Ovary (tissue), 3 donors: ENCODE measurements around the gene P2RY14.

ENCODE experiments used
- POLR2A ChIP-seq: fragments of 450-650 bp; IDR thresholded peaks from one replicate; pipeline ENCODE4 v1.6.1; 2017; ENCODE audit warnings: antibody characterized with exemption, mild to moderate bottlenecking, moderate library complexity
- TF ChIP-seq, protein P1 (sequence below), 3 donors: fragments of 450-650 bp in 2 of 3; fragments of 200-600 bp in 1 of 3; IDR thresholded peaks; one replicate each; pipeline versions ENCODE4 v1.5.1 to v1.8.0; 2016 to 2022; ENCODE audit warnings: antibody characterized with exemption in 3 of 3, mild to moderate bottlenecking in 1 of 3
- donor health status: DM: no; HTN: no; CAD: no.

- TF ChIP-seq POLR2A, result no peak
- TF ChIP-seq, protein P1, sequence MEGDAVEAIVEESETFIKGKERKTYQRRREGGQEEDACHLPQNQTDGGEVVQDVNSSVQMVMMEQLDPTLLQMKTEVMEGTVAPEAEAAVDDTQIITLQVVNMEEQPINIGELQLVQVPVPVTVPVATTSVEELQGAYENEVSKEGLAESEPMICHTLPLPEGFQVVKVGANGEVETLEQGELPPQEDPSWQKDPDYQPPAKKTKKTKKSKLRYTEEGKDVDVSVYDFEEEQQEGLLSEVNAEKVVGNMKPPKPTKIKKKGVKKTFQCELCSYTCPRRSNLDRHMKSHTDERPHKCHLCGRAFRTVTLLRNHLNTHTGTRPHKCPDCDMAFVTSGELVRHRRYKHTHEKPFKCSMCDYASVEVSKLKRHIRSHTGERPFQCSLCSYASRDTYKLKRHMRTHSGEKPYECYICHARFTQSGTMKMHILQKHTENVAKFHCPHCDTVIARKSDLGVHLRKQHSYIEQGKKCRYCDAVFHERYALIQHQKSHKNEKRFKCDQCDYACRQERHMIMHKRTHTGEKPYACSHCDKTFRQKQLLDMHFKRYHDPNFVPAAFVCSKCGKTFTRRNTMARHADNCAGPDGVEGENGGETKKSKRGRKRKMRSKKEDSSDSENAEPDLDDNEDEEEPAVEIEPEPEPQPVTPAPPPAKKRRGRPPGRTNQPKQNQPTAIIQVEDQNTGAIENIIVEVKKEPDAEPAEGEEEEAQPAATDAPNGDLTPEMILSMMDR (IDR thresholded peaks at IDR 0.05), result no peak
These were observed 49.7 kb downstream of the P2RY14 start for GRCh38 chr3:151228666-151229040.
